PFSK-1 (cell line): Measurements from ENCODE around the gene FAM221A.

Experiments used
- FOXP2 ChIP-seq: optimal IDR thresholded peaks from 2 replicates; pipeline ENCODE3; 2011; ENCODE audit warnings: borderline replicate concordance, control low read depth, inconsistent platforms; ENCODE audit not compliant: insufficient read depth; ENCODE audit errors: extremely low read length, extremely low read depth
- POLR2AphosphoS5 ChIP-seq: IDR thresholded peaks from 2 replicates; pipeline ENCODE4 v1.6.1; 2012; ENCODE audit warnings: low read depth, mild to moderate bottlenecking, control low read depth, low read length, moderate library complexity
- REST ChIP-seq, 2 experiments: IDR thresholded peaks; 2 replicates each; pipeline versions ENCODE4 v1.6.1 to v1.8.0; 2011 to 2012; ENCODE audit warnings: low read depth in 2 of 2, low read length in 2 of 2, control low read depth in 1 of 2, inconsistent platforms in 1 of 2, mild to moderate bottlenecking in 1 of 2, moderate library complexity in 1 of 2; ENCODE audit not compliant: insufficient read depth in 1 of 2
- SIN3A ChIP-seq: IDR thresholded peaks from 2 replicates; pipeline ENCODE4 v1.6.1; 2012; ENCODE audit warnings: mild to moderate bottlenecking, low read length, moderate library complexity, borderline replicate concordance; ENCODE audit not compliant: insufficient read depth
- TAF1 ChIP-seq: IDR thresholded peaks from 2 replicates; pipeline ENCODE4 v1.6.1; 2012; ENCODE audit warnings: low read length, control low read depth, borderline replicate concordance; ENCODE audit not compliant: insufficient read depth

FAM221A gene

DNA sequence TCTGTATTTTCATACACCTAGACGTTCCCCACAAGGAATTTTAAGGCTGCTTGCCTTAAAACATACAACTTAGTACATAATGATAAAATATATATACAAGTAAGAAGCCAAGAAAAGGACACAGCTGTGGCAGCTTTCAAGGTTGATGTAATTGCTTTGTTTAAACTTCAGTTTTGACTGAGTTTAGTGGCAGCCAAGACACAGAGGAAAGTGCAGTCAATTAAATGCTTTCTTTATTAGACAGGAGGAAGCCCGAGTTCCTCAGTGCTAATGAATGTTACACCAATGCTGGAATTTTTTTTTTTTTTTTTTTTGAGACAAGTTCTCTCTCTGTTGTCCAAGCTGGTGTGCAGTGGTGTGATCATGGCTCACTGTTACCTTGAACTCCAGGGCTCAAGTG lies 18.8 kb downstream of the FAM221A start:
- TF ChIP-seq REST (IDR thresholded peaks at IDR 0.05; ENCODE audit: insufficient read depth in 1 of 2, low read depth in 2 of 2, low read length in 2 of 2) = no peak
- no peak for TF ChIP-seq FOXP2
- no peak for TF ChIP-seq SIN3A
- no peak for TF ChIP-seq TAF1
- no peak for TF ChIP-seq POLR2AphosphoS5

- TF ChIP-seq POLR2AphosphoS5 = no peak
- TF ChIP-seq TAF1 = no peak
- no peak for TF ChIP-seq REST (IDR thresholded peaks at IDR 0.05; ENCODE audit: insufficient read depth in 1 of 2, low read depth in 2 of 2, low read length in 2 of 2)
- no peak for TF ChIP-seq SIN3A
- no peak for TF ChIP-seq FOXP2
Observed at GRCh38 chr7:23700046-23700445, 20.0 kb downstream of the FAM221A start.

DNA sequence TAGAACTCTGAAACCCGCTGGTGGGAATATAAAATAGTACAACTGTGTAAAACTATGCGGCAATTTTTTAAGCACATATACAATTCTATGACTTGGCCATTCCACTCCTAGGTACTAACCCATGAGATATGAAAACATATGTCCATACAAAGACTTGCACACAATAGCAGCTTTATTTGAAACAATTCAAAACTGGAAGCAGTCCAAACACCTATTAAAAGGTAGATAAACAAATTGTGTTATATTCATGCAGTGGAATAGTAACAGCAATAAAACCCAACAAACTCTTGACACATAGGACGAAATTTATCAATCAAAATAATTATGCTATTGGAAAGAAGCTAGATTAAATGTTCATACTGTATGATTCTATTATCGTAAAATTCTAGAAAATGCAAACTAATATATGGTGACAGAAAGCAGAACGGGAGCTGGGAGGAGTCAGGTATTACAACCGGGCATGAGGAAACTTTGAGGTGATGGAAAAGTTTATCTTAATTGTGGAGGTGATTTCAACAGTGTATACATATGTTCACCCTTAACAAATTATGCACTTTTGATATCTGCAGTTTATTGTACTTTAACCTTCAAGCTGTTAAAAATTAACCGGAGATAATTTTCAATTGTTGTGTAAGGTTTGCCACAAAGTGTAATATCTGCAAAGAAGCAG lies 29.2 kb downstream of the FAM221A start:
- TF ChIP-seq REST (IDR thresholded peaks at IDR 0.05; ENCODE audit: insufficient read depth in 1 of 2, low read depth in 2 of 2, low read length in 2 of 2) = no peak
- TF ChIP-seq SIN3A = no peak
- no peak for TF ChIP-seq POLR2AphosphoS5
- no peak for TF ChIP-seq FOXP2
- no peak for TF ChIP-seq TAF1

GRCh38 chr7:23710000-23710399 lies 30.0 kb downstream of the FAM221A start, which contains the start of gene STK31:
STK31 (plus strand) TSS chr7:23710219; CDS start chr7:23710286, 67 bp downstream.
- TF ChIP-seq SIN3A (no peak), POLR2AphosphoS5 (no peak), FOXP2 (no peak), TAF1 (no peak), REST (IDR thresholded peaks at IDR 0.05; ENCODE audit: insufficient read depth in 1 of 2, low read depth in 2 of 2, low read length in 2 of 2) (no peak)
